Adrenal gland (tissue), 5 donors: ENCODE results near the gene ELK4.

Experiments used
- POLR2A ChIP-seq, 2 donors: fragments of 450-650 bp; IDR thresholded peaks; one replicate each; pipeline ENCODE4 v1.6.1; 2017; ENCODE audit warnings: antibody characterized with exemption in 2 of 2, mild to moderate bottlenecking in 2 of 2, moderate library complexity in 1 of 2
- TF ChIP-seq, protein P1 (sequence below), 6 experiments: fragments of 450-650 bp in 4 of 6; fragments of 200-600 bp in 2 of 6; sonication (generic) in 1 of 6; IDR thresholded peaks; 1 replicate in 5 of 6; 2 replicates in 1 of 6; pipeline versions ENCODE4 v1.5.1 to v1.8.0; 2016 to 2021; ENCODE audit warnings: antibody characterized with exemption in 6 of 6, mild to moderate bottlenecking in 2 of 6, moderate library complexity in 1 of 6
- donor health status: DM: no; HTN: no; CAD: no.

DNA sequence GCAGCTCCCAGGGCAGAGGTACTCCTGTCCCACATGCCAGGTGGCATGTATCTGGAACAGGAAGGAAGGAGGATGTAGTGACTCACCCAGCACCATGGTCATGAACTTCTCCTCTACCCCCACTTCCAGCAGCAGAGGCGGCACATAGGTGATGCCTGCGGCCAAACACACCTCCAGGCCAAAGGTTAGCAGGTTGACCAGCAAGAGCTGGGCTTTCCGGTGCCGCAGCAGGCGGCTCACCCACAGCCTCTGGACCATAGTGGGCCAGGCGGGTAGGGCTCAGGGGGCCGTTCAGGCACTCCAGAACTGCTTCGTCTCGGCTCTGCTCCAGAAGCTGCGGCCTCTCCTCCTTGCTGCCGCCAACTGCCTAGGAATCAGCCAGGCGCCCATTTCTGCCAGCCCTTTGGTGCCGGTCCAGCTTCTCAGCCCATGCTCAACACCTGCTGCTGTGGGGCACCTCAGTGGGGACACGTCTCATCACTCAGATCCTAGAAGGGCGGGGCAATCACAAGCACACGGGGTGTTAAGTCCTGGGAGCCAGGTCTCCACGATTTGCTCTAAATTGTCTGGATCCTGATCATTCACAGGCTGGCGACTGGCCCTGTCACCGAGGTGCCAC is 32.7 kb upstream of the ELK4 start:
- TF ChIP-seq, protein P1, sequence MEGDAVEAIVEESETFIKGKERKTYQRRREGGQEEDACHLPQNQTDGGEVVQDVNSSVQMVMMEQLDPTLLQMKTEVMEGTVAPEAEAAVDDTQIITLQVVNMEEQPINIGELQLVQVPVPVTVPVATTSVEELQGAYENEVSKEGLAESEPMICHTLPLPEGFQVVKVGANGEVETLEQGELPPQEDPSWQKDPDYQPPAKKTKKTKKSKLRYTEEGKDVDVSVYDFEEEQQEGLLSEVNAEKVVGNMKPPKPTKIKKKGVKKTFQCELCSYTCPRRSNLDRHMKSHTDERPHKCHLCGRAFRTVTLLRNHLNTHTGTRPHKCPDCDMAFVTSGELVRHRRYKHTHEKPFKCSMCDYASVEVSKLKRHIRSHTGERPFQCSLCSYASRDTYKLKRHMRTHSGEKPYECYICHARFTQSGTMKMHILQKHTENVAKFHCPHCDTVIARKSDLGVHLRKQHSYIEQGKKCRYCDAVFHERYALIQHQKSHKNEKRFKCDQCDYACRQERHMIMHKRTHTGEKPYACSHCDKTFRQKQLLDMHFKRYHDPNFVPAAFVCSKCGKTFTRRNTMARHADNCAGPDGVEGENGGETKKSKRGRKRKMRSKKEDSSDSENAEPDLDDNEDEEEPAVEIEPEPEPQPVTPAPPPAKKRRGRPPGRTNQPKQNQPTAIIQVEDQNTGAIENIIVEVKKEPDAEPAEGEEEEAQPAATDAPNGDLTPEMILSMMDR (IDR thresholded peaks at IDR 0.05), result no peak
- no peak for TF ChIP-seq POLR2A (IDR thresholded peaks at IDR 0.05)
